K562 (cell line): ENCODE data around the gene KRT35. TPM values are rescaled to one million over a fixed set of nuclear protein-coding genes. Genes with fewer than 3 reads are reported as not detected.

Source experiments
- ADNP ChIP-seq: fragments of 200-800 bp; sonication (Bioruptor generic); IDR thresholded peaks from 2 replicates; pipeline ENCODE4 v1.6.1; 2016; ENCODE audit warnings: missing genetic modification characterization, missing compliant biosample characterization
- DDX20 ChIP-seq: fragments of 450-650 bp; IDR thresholded peaks from 2 replicates; pipeline ENCODE4 v1.6.1; 2016; ENCODE audit warnings: missing genetic modification characterization, low read depth, mild to moderate bottlenecking, missing compliant biosample characterization, moderate library complexity
- E2F3 ChIP-seq: fragments of 250-450 bp; sonication (Bioruptor Pico); IDR thresholded peaks from 2 replicates; pipeline ENCODE4 v1.4.0; 2020; ENCODE audit warnings: mild to moderate bottlenecking
- LCOR ChIP-seq: sonication (generic); formaldehyde crosslinking; IDR thresholded peaks from 2 replicates; pipeline ENCODE4 v1.8.0; 2022; ENCODE audit warnings: mild to moderate bottlenecking, missing genetic modification reagents
- MGA ChIP-seq: fragments of 450-650 bp; IDR thresholded peaks from 2 replicates; pipeline ENCODE4 v1.6.1; 2016; ENCODE audit warnings: mild to moderate bottlenecking, moderate library complexity
- MITF ChIP-seq: IDR thresholded peaks from 2 replicates; pipeline ENCODE4 v1.6.1; 2014; ENCODE audit warnings: antibody characterized with exemption
- PPARD ChIP-seq: fragments of 250-450 bp; sonication (Bioruptor Pico); IDR thresholded peaks from 2 replicates; pipeline ENCODE4 v1.8.0; 2022; ENCODE audit warnings: inconsistent platforms, mild to moderate bottlenecking, moderate library complexity
- RFX5 ChIP-seq: IDR thresholded peaks from 2 replicates; pipeline ENCODE4 v1.6.1; 2011; ENCODE audit warnings: low read depth, mild to moderate bottlenecking, improper control_type of control experiment, low read length
- THAP7 ChIP-seq: fragments of 250-450 bp; sonication (Bioruptor Pico); IDR thresholded peaks from 2 replicates; pipeline ENCODE4 v1.5.0; 2021
- ZNF431 ChIP-seq: sonication (generic); formaldehyde crosslinking; IDR thresholded peaks from 2 replicates; pipeline ENCODE4 v1.8.0; 2022; ENCODE audit warnings: mild to moderate bottlenecking, missing genetic modification reagents
- ZNF780A ChIP-seq: fragments of 250-450 bp; sonication (Bioruptor Pico); IDR thresholded peaks from 2 replicates; pipeline ENCODE4 v1.5.0; 2021; ENCODE audit warnings: mild to moderate bottlenecking
- polyA plus RNA-seq, 8 experiments: library from polyadenylated mRNA; depleted of rRNA in 4 of 8; stranded (reverse) in 5 of 8; unstranded in 3 of 8; fragments of >200 nt; fragmentation: Nextera tagmentation in 2 of 8; fragmentation: Illumina TruSeq in 1 of 8; extraction: Ambion mirVana in 2 of 8; extraction: Trizol in 1 of 8; gene quantifications; 2 replicates each; pipeline versions ENCODE4 v1.2.1 to v1.2.3, GENCODE V29; 2011 to 2014; ENCODE audit warnings: inconsistent platforms in 1 of 8, missing spikeins in 1 of 8
- total RNA-seq, 7 experiments: library from RNA; depleted of rRNA in 6 of 7; stranded (reverse); fragments of >200 nt in 6 of 7; fragmentation: Illumina TruSeq in 2 of 7; extraction: Trizol in 2 of 7; gene quantifications; 2 replicates each; pipeline versions ENCODE4 v1.2.1 to v1.2.3, GENCODE V29; 2011 to 2021; ENCODE audit warnings: low replicate concordance in 1 of 7

The KRT35 gene
- total and polyA plus RNA-seq, 9 of the 15 experiments (the other 6 are each of a cell fraction or from before 2014, with no cell fraction given), result not detected

- no peak for TF ChIP-seq MGA
- no peak for TF ChIP-seq RFX5
- TF ChIP-seq LCOR (CRISPR knock-in tag), result no peak
- TF ChIP-seq MITF, result no peak
- no peak for TF ChIP-seq THAP7 (CRISPR knock-in tag)
- no peak for TF ChIP-seq ZNF431 (CRISPR knock-in tag)
- TF ChIP-seq PPARD, result no peak
- no peak for TF ChIP-seq DDX20 (tag)
- TF ChIP-seq ADNP (tag), result no peak
- no peak for TF ChIP-seq ZNF780A (CRISPR knock-in tag)
- no peak for TF ChIP-seq E2F3
Observed at GRCh38 chr17:41434005-41434404, 46.9 kb downstream of the KRT35 start (continued).
